GM23338 (cell line): Measurements from ENCODE around the gene COL6A3. TPM values are rescaled to one million over a fixed set of nuclear protein-coding genes. Genes with fewer than 3 reads are reported as not detected.

Experiments used
- ATAC-seq: fragments of 200-7000 bp; cut with Tn5 transposase; 3 replicates; pipeline ENCODE4 v1.9.1; 2020
- DNase-seq: peaks from one replicate; pipeline ENCODE4 v3.0.0-alpha.2; 2015; ENCODE audit warnings: low spot score
- H2AFZ ChIP-seq: fragments of 200-600 bp; sonication (generic); 2 replicates; pipeline ENCODE4 v1.8.0; 2016; ENCODE audit warnings: antibody characterized with exemption, mild to moderate bottlenecking, moderate library complexity
- H3F3A ChIP-seq: fragments of 200-600 bp; sonication (generic); replicated peaks from 2 replicates; pipeline ENCODE4 v1.8.0; 2017; ENCODE audit warnings: antibody characterized with exemption, mixed run types, low read depth
- H3K27ac ChIP-seq: fragments of 200-600 bp; sonication (generic); 2 replicates; pipeline ENCODE4 v1.6.1; 2016; ENCODE audit warnings: low read depth
- H3K27me3 ChIP-seq: fragments of 200-600 bp; sonication (generic); 2 replicates; pipeline ENCODE4 v1.8.0; 2016; ENCODE audit warnings: mild to moderate bottlenecking, mixed run types, moderate library complexity; ENCODE audit not compliant: insufficient read depth
- H3K36me3 ChIP-seq: fragments of 200-600 bp; sonication (generic); 2 replicates; pipeline ENCODE4 v1.8.0; 2016; ENCODE audit warnings: mild to moderate bottlenecking; ENCODE audit not compliant: insufficient read depth
- H3K4me1 ChIP-seq: fragments of 200-600 bp; sonication (generic); 2 replicates; pipeline ENCODE4 v1.8.0; 2016; ENCODE audit warnings: mild to moderate bottlenecking, moderate library complexity; ENCODE audit not compliant: insufficient read depth
- H3K4me2 ChIP-seq: fragments of 200-600 bp; sonication (generic); 2 replicates; pipeline ENCODE4 v1.7.1; 2017; ENCODE audit warnings: mixed run types
- H3K4me3 ChIP-seq: fragments of 200-600 bp; sonication (generic); 2 replicates; pipeline ENCODE4 v1.6.1; 2016; ENCODE audit warnings: mixed run types
- H3K79me2 ChIP-seq: fragments of 200-600 bp; sonication (generic); replicated peaks from 2 replicates; pipeline ENCODE4 v1.8.0; 2017; ENCODE audit warnings: mild to moderate bottlenecking; ENCODE audit not compliant: insufficient read depth
- H3K9me2 ChIP-seq: fragments of 200-600 bp; sonication (generic); 2 replicates; pipeline ENCODE4 v1.8.0; 2017; ENCODE audit not compliant: insufficient read depth
- H4K20me1 ChIP-seq: fragments of 200-600 bp; sonication (generic); replicated peaks from 2 replicates; pipeline ENCODE4 v1.8.0; 2017; ENCODE audit warnings: mild to moderate bottlenecking; ENCODE audit not compliant: insufficient read depth
- H3K27ac Mint-ChIP-seq: 2 replicates; pipeline ENCODE4 v1.8.0; 2020; ENCODE audit warnings: inconsistent platforms, mild to moderate bottlenecking, moderate library complexity, mixed read lengths
- H3K27me3 Mint-ChIP-seq: 3 replicates; pipeline ENCODE4 v1.8.0; 2022; ENCODE audit warnings: low read depth, mild to moderate bottlenecking, moderate library complexity, mixed read lengths, inconsistent platforms; ENCODE audit not compliant: insufficient read depth, poor library complexity
- H3K36me3 Mint-ChIP-seq: 3 replicates; pipeline ENCODE4 v1.8.0; 2021; ENCODE audit warnings: low read depth, mild to moderate bottlenecking, inconsistent platforms, moderate library complexity, mixed read lengths
- H3K4me1 Mint-ChIP-seq: 3 replicates; pipeline ENCODE4 v1.8.0; 2020; ENCODE audit warnings: mild to moderate bottlenecking, inconsistent platforms, mixed read lengths
- H3K4me3 Mint-ChIP-seq: 3 replicates; pipeline ENCODE4 v1.8.0; 2021; ENCODE audit warnings: moderate library complexity, mild to moderate bottlenecking, inconsistent platforms, mixed read lengths
- H3K9me3 Mint-ChIP-seq: 3 replicates; pipeline ENCODE4 v1.8.0; 2020; ENCODE audit warnings: moderate library complexity, mild to moderate bottlenecking, inconsistent platforms, mixed read lengths
- CREB1 ChIP-seq: fragments of 250-450 bp; sonication (Bioruptor Pico); IDR thresholded peaks from 2 replicates; pipeline ENCODE4 v1.5.0; 2020; ENCODE audit warnings: low read depth, mild to moderate bottlenecking, moderate library complexity
- EZH2 ChIP-seq: fragments of 200-600 bp; sonication (generic); IDR thresholded peaks from one replicate; pipeline ENCODE4 v1.8.0; 2017; ENCODE audit warnings: antibody characterized with exemption, mild to moderate bottlenecking, low read depth; ENCODE audit not compliant: unreplicated experiment
- JUNB ChIP-seq: IDR thresholded peaks from one replicate; pipeline ENCODE4 v1.6.1; 2016; ENCODE audit warnings: antibody characterized with exemption; ENCODE audit not compliant: unreplicated experiment
- NANOG ChIP-seq: IDR thresholded peaks from 2 replicates; pipeline ENCODE4 v1.6.1; 2016; ENCODE audit warnings: antibody characterized with exemption, borderline replicate concordance
- POLR2AphosphoS5 ChIP-seq: IDR thresholded peaks from 2 replicates; pipeline ENCODE4 v1.6.1; 2016; ENCODE audit warnings: antibody characterized with exemption, low read depth
- REST ChIP-seq: IDR thresholded peaks from one replicate; pipeline ENCODE4 v1.6.1; 2018; ENCODE audit warnings: antibody characterized with exemption; ENCODE audit not compliant: unreplicated experiment
- STAT1 ChIP-seq: IDR thresholded peaks from one replicate; pipeline ENCODE4 v1.6.1; 2016; ENCODE audit warnings: antibody characterized with exemption; ENCODE audit not compliant: unreplicated experiment
- ZNF114 ChIP-seq: fragments of 250-450 bp; sonication (Bioruptor Pico); IDR thresholded peaks from 2 replicates; pipeline ENCODE4 v1.5.0; 2020; ENCODE audit warnings: mild to moderate bottlenecking, moderate library complexity
- ZNF331 ChIP-seq: fragments of 250-450 bp; sonication (Bioruptor Pico); IDR thresholded peaks from 2 replicates; pipeline ENCODE4 v1.5.0; 2020; ENCODE audit warnings: low read depth, mild to moderate bottlenecking, moderate library complexity
- ZNF462 ChIP-seq: fragments of 250-450 bp; sonication (Bioruptor Pico); IDR thresholded peaks from 2 replicates; pipeline ENCODE4 v1.5.0; 2020; ENCODE audit warnings: mild to moderate bottlenecking, moderate library complexity
- polyA plus RNA-seq: library from polyadenylated mRNA; unstranded; fragments of >200 nt; fragmentation: Nextera tagmentation; extraction: Ambion mirVana; gene quantifications from 2 replicates; pipeline ENCODE4 v1.2.1, GENCODE V29; 2016
- total RNA-seq: library from RNA; depleted of rRNA; stranded (reverse); fragments of >200 nt; shearing (Covaris generic); gene quantifications from 2 replicates; pipeline ENCODE4 v1.2.3, GENCODE V29; 2014

COL6A3 gene
- total and polyA plus RNA-seq, 2 experiments from 2014 or later: 1.2 to 7.3 TPM

- Histone ChIP-seq H3K4me1 (no peaks in the 10 kb centered on the region), H3K27me3 (no peaks in the 10 kb centered on the region), H3K4me3 (no peak overlapping the region), H3K36me3 (no peaks in the 10 kb centered on the region), H2AFZ (no peak overlapping the region), H3K9me2 (no peaks in the 10 kb centered on the region), H3K79me2 (no peaks in the 10 kb centered on the region), H3K27ac (no peak overlapping the region), H4K20me1 (no peaks in the 10 kb centered on the region), H3K4me2 (no peak overlapping the region), H3F3A (no peaks in the 10 kb centered on the region)
- no peak overlapping the region for H3K4me3 Mint-ChIP-seq
- DNase-seq (no peak), ATAC-seq (no peak)
- H3K27ac Mint-ChIP-seq: no peak overlapping the region
- no peaks in the 10 kb centered on the region for H3K9me3 Mint-ChIP-seq
- peaks cover 5% of the 10 kb centered on the region for H3K27me3 Mint-ChIP-seq
- TF ChIP-seq EZH2: no peak
- TF ChIP-seq JUNB: no peak
- no peak for TF ChIP-seq CREB1 (CRISPR knock-in tag)
- no peak for TF ChIP-seq POLR2AphosphoS5
- no peak for TF ChIP-seq NANOG
- no peaks in the 10 kb centered on the region for H3K36me3 Mint-ChIP-seq
- H3K4me1 Mint-ChIP-seq: peaks cover 4% of the 10 kb centered on the region; the same call in 2 of the 3 replicates
Observed at GRCh38 chr2:237314198-237314597, 99.8 kb downstream of the COL6A3 start.

- Histone ChIP-seq H4K20me1 (no peaks in the 10 kb centered on the region), H3K4me2 (no peak overlapping the region), H3K9me2 (no peaks in the 10 kb centered on the region), H3K4me1 (no peaks in the 10 kb centered on the region), H3K27me3 (no peaks in the 10 kb centered on the region), H3K27ac (no peak overlapping the region), H3K4me3 (no peak overlapping the region), H3K79me2 (no peaks in the 10 kb centered on the region), H2AFZ (no peak overlapping the region), H3F3A (no peaks in the 10 kb centered on the region), H3K36me3 (no peaks in the 10 kb centered on the region)
- H3K27me3 Mint-ChIP-seq: no peaks in the 10 kb centered on the region
- DNase-seq: no peak
- H3K36me3 Mint-ChIP-seq: no peaks in the 10 kb centered on the region
- peaks cover 4% of the 10 kb centered on the region; the same call in 2 of the 3 replicates for H3K4me1 Mint-ChIP-seq
- no peak for ATAC-seq
- H3K27ac Mint-ChIP-seq: no peak overlapping the region
- H3K4me3 Mint-ChIP-seq: no peak overlapping the region
- H3K9me3 Mint-ChIP-seq: no peaks in the 10 kb centered on the region
- no peak for TF ChIP-seq ZNF114
- TF ChIP-seq REST: no peak
- no peak for TF ChIP-seq ZNF462 (CRISPR knock-in tag)
- TF ChIP-seq CREB1 (CRISPR knock-in tag): no peak
- TF ChIP-seq ZNF331 (CRISPR knock-in tag): no peak
- TF ChIP-seq NANOG: no peak
- TF ChIP-seq STAT1: no peak
Observed at GRCh38 chr2:237312021-237312755, 101.8 kb downstream of the COL6A3 start.
